GM23338 (cell line): Measurements from ENCODE around the gene SLC26A1.

ENCODE experiments used
- CREB1 ChIP-seq: fragments of 250-450 bp; sonication (Bioruptor Pico); IDR thresholded peaks from 2 replicates; pipeline ENCODE4 v1.5.0; 2020; ENCODE audit warnings: low read depth, mild to moderate bottlenecking, moderate library complexity
- EZH2 ChIP-seq: fragments of 200-600 bp; sonication (generic); IDR thresholded peaks from one replicate; pipeline ENCODE4 v1.8.0; 2017; ENCODE audit warnings: antibody characterized with exemption, mild to moderate bottlenecking, low read depth; ENCODE audit not compliant: unreplicated experiment
- EZH2phosphoT487 ChIP-seq: fragments of 200-600 bp; sonication (generic); IDR thresholded peaks from one replicate; pipeline ENCODE4 v1.8.1; 2018; ENCODE audit warnings: antibody characterized with exemption; ENCODE audit not compliant: unreplicated experiment
- JUNB ChIP-seq: IDR thresholded peaks from one replicate; pipeline ENCODE4 v1.6.1; 2016; ENCODE audit warnings: antibody characterized with exemption; ENCODE audit not compliant: unreplicated experiment
- POLR2AphosphoS5 ChIP-seq: IDR thresholded peaks from 2 replicates; pipeline ENCODE4 v1.6.1; 2016; ENCODE audit warnings: antibody characterized with exemption, low read depth
- STAT1 ChIP-seq: IDR thresholded peaks from one replicate; pipeline ENCODE4 v1.6.1; 2016; ENCODE audit warnings: antibody characterized with exemption; ENCODE audit not compliant: unreplicated experiment
- ZNF331 ChIP-seq: fragments of 250-450 bp; sonication (Bioruptor Pico); IDR thresholded peaks from 2 replicates; pipeline ENCODE4 v1.5.0; 2020; ENCODE audit warnings: low read depth, mild to moderate bottlenecking, moderate library complexity
- TF ChIP-seq, protein P1 (sequence below), 2 experiments: fragments of 200-600 bp in 1 of 2; sonication (generic) in 1 of 2; conservative IDR thresholded peaks; 2 replicates each; pipeline versions ENCODE4 v1.5.1 to v1.6.1; 2016 to 2017; ENCODE audit warnings: antibody characterized with exemption in 2 of 2, low read depth in 2 of 2, mild to moderate bottlenecking in 2 of 2, moderate library complexity in 1 of 2
- TF ChIP-seq, protein P2 (sequence below): IDR thresholded peaks from one replicate; pipeline ENCODE4 v1.6.1; 2018; ENCODE audit warnings: antibody characterized with exemption; ENCODE audit not compliant: unreplicated experiment
- TF ChIP-seq, protein P3 (sequence below): IDR thresholded peaks from 2 replicates; pipeline ENCODE4 v1.6.1; 2016; ENCODE audit warnings: antibody characterized with exemption

DNA sequence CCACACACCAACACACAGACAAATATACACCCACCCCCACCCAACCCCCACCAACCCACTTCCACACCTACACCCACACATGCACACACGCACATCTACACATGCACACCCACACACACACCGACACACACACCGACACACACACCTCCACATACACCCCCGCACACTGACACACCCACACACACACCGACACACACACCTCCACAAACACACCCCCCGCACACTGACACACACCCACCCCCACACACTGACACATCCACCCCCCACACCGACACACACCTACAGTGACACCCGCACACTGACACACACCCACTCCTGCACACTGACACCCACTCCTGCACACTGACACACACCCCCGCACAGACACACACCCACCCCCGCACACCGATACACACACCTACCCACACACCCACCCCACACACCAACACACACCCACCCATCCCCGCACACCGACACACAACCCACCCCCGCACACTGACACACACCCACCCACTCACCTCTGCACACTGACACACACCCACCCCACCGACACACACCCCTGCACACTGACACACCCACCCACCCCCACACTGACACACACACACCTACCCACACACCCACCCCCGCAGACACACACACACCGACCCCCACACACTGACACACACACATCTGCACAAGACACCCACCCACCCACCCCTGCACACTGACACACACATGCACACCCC lies 49.3 kb upstream of the SLC26A1 start:
- TF ChIP-seq, protein P1, sequence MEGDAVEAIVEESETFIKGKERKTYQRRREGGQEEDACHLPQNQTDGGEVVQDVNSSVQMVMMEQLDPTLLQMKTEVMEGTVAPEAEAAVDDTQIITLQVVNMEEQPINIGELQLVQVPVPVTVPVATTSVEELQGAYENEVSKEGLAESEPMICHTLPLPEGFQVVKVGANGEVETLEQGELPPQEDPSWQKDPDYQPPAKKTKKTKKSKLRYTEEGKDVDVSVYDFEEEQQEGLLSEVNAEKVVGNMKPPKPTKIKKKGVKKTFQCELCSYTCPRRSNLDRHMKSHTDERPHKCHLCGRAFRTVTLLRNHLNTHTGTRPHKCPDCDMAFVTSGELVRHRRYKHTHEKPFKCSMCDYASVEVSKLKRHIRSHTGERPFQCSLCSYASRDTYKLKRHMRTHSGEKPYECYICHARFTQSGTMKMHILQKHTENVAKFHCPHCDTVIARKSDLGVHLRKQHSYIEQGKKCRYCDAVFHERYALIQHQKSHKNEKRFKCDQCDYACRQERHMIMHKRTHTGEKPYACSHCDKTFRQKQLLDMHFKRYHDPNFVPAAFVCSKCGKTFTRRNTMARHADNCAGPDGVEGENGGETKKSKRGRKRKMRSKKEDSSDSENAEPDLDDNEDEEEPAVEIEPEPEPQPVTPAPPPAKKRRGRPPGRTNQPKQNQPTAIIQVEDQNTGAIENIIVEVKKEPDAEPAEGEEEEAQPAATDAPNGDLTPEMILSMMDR (conservative IDR thresholded peaks at IDR 0.05; ENCODE audit: low read depth in 2 of 2), result no peak
- no peak for TF ChIP-seq EZH2
- no peak for TF ChIP-seq POLR2AphosphoS5
- TF ChIP-seq CREB1 (CRISPR knock-in tag), result no peak
- TF ChIP-seq, protein P2, sequence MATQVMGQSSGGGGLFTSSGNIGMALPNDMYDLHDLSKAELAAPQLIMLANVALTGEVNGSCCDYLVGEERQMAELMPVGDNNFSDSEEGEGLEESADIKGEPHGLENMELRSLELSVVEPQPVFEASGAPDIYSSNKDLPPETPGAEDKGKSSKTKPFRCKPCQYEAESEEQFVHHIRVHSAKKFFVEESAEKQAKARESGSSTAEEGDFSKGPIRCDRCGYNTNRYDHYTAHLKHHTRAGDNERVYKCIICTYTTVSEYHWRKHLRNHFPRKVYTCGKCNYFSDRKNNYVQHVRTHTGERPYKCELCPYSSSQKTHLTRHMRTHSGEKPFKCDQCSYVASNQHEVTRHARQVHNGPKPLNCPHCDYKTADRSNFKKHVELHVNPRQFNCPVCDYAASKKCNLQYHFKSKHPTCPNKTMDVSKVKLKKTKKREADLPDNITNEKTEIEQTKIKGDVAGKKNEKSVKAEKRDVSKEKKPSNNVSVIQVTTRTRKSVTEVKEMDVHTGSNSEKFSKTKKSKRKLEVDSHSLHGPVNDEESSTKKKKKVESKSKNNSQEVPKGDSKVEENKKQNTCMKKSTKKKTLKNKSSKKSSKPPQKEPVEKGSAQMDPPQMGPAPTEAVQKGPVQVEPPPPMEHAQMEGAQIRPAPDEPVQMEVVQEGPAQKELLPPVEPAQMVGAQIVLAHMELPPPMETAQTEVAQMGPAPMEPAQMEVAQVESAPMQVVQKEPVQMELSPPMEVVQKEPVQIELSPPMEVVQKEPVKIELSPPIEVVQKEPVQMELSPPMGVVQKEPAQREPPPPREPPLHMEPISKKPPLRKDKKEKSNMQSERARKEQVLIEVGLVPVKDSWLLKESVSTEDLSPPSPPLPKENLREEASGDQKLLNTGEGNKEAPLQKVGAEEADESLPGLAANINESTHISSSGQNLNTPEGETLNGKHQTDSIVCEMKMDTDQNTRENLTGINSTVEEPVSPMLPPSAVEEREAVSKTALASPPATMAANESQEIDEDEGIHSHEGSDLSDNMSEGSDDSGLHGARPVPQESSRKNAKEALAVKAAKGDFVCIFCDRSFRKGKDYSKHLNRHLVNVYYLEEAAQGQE, result no peak
- no peak for TF ChIP-seq ZNF331 (CRISPR knock-in tag)
- TF ChIP-seq STAT1, result no peak
- TF ChIP-seq, protein P3, sequence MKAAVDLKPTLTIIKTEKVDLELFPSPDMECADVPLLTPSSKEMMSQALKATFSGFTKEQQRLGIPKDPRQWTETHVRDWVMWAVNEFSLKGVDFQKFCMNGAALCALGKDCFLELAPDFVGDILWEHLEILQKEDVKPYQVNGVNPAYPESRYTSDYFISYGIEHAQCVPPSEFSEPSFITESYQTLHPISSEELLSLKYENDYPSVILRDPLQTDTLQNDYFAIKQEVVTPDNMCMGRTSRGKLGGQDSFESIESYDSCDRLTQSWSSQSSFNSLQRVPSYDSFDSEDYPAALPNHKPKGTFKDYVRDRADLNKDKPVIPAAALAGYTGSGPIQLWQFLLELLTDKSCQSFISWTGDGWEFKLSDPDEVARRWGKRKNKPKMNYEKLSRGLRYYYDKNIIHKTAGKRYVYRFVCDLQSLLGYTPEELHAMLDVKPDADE, result no peak
- TF ChIP-seq JUNB, result no peak
- no peak for TF ChIP-seq EZH2phosphoT487
